Uterus (tissue), 4 donors: ENCODE data around the gene HS6ST1. TPM values are rescaled to one million over a fixed set of nuclear protein-coding genes. Genes with fewer than 3 reads are reported as not detected.

Experiments used
- DNase-seq, 2 donors: peaks; one replicate each; pipeline ENCODE4 v3.0.0-alpha.2; 2019 to 2020
- H3K27ac ChIP-seq, 2 donors: fragments of 200-600 bp; sonication (generic); 1 replicate in 1 of 2; 2 replicates in 1 of 2; pipeline ENCODE4 v1.5.1; 2016 to 2018
- H3K27me3 ChIP-seq, 2 donors: fragments of 200-600 bp; sonication (generic); one replicate each; pipeline ENCODE4 v1.5.1; 2018 to 2019; ENCODE audit warnings: control low read depth in 1 of 2
- H3K36me3 ChIP-seq, 2 donors: fragments of 200-600 bp; sonication (generic); one replicate each; pipeline ENCODE4 v1.5.1; 2019; ENCODE audit warnings: control low read depth in 1 of 2
- H3K4me1 ChIP-seq, 2 donors: fragments of 200-600 bp; sonication (generic); one replicate each; pipeline ENCODE4 v1.5.1; 2018 to 2019; ENCODE audit warnings: control low read depth in 1 of 2
- H3K4me3 ChIP-seq, 2 donors: fragments of 200-600 bp; sonication (generic); 1 replicate in 1 of 2; 2 replicates in 1 of 2; pipeline ENCODE4 v1.5.1; 2018 to 2019; ENCODE audit warnings: mild to moderate bottlenecking in 1 of 2
- H3K9me3 ChIP-seq, 2 donors: fragments of 200-600 bp; sonication (generic); one replicate each; pipeline ENCODE4 v1.5.1; 2019; ENCODE audit warnings: control low read depth in 1 of 2
- CTCF ChIP-seq, 4 experiments: fragments of 200-600 bp in 2 of 4; fragments of 450-650 bp in 2 of 4; sonication (generic) in 2 of 4; IDR thresholded peaks; one replicate each; pipeline ENCODE4 v1.5.1; 2016 to 2019; ENCODE audit warnings: antibody characterized with exemption in 4 of 4, mild to moderate bottlenecking in 2 of 4, moderate library complexity in 1 of 4
- POLR2A ChIP-seq, 2 donors: fragments of 450-650 bp; IDR thresholded peaks; one replicate each; pipeline ENCODE4 v1.6.1; 2016; ENCODE audit warnings: antibody characterized with exemption in 2 of 2, mild to moderate bottlenecking in 1 of 2, moderate library complexity in 1 of 2
- intact Hi-C: fragments of 100-400 bp; cut with DNase I; formaldehyde crosslinking; loops from one replicate; pipeline ENCODE4 v1.15.1; 2023; ENCODE audit warnings: low total_unique reads
- total RNA-seq, 4 donors: library from RNA; depleted of rRNA in 3 of 4; stranded (reverse); fragments of >200 nt in 3 of 4; gene quantifications; one replicate each; pipeline versions ENCODE4 v1.1.0 to v1.2.4, GENCODE V29; 2014 to 2023
- donor health status: DM: yes; HTN: yes; CAD: no.

HS6ST1 gene
- total RNA-seq, 4 donors from 2014 or later: 22.7 to 198 (median 37.4) TPM

DNA sequence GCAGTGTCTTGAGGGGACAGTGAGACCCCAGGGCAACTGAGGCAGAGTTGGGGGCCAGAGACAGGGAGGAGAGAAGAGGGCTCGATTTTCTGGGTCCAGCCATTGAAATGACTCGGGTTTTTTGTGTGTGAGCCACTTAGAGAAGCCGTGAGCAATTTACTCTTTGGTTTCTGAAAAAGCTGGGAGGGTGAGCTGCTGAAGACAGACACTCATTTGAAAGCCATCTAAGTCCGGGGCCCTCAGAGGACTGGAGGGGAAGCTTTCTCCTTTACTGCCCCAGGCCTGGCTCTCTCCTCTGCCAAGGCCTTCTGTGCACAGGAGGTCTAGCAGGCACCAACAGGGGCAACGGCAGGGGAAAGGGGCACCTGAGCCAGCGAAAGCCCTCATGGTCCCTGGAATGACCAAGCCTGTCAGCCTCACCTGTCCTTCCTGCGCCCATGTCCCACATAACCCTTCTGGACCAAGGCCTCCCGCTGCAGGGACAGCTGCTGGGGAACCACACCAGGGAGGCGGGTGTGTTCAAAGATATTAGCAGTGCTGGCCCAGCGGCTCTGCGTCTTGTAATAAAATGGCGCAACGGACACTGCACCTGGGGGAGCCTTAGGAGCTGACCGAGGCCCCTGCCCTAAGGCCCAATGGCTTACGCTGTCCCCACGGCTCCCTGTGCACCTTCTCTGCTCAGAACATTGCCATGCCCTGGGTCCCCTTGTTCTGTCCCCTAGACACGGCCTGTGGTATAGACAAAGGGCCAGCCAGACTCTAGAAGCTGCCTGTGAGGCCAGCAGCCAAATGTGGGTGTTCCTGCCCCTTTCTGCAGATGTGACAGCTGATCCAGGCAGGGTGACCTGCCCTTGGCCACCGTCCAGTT is 45.8 kb downstream of the HS6ST1 start:
- TF ChIP-seq POLR2A (IDR thresholded peaks at IDR 0.05): no peak
- TF ChIP-seq CTCF (IDR thresholded peaks at IDR 0.05): no peak
- H3K27me3 ChIP-seq: no peaks in the 10 kb centered on the region
- H3K4me3 ChIP-seq: no peak overlapping the region
- no peaks in the 10 kb centered on the region for H3K4me1 ChIP-seq
- intact Hi-C loops: no loop called here
- H3K27ac ChIP-seq: no peak overlapping the region
- H3K36me3 ChIP-seq: no peaks in the 10 kb centered on the region
- no peaks in the 10 kb centered on the region for H3K9me3 ChIP-seq
- no peak for DNase-seq

DNA sequence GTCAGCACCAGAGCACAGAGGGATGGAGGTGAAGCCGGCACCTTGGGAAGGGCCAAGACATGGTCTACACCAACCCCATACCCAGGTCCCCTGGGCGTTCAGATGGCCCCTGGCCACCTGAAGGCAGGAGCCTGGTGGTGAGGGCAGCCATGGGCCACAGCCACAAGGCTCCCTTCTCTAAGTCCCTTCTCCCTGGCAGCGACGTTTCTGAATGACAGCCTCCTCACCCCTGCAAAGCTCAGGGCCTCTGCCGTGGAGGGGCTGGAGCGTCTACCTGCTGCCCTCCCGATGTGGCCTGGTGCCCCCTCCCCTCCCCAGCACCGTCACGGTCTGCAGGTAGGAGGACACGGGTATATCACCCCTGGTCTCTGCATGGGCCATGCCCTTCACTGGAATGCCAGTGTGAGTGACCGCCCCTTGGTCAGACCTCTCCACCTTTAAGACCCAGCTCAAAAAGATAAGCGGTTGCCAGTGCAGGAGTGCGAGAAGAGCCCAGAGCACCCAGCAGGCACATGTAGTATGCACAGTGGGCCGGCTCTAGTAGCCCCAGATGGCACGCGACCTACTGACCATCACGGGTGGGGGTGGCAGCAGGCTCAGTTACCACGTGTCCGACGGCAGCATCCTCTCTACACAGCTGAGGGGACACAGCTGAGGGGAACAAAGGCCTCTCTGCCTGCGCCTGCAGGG is 46.6 kb downstream of the HS6ST1 start:
- no peak for TF ChIP-seq CTCF (IDR thresholded peaks at IDR 0.05)
- no peak for TF ChIP-seq POLR2A (IDR thresholded peaks at IDR 0.05)
- DNase-seq: no peak
- no peak overlapping the region for H3K4me3 ChIP-seq
- intact Hi-C loops: no loop called here
- no peaks in the 10 kb centered on the region for H3K9me3 ChIP-seq
- no peaks in the 10 kb centered on the region for H3K4me1 ChIP-seq
- H3K27ac ChIP-seq: no peak overlapping the region
- H3K27me3 ChIP-seq: no peaks in the 10 kb centered on the region
- no peaks in the 10 kb centered on the region for H3K36me3 ChIP-seq

GRCh38 chr2:128271597-128271910 is 47.1 kb downstream of the HS6ST1 start:
- no peak for TF ChIP-seq CTCF (IDR thresholded peaks at IDR 0.05)
- no peak for TF ChIP-seq POLR2A (IDR thresholded peaks at IDR 0.05)
- no peaks in the 10 kb centered on the region for H3K36me3 ChIP-seq
- DNase-seq: no peak
- no peak overlapping the region for H3K27ac ChIP-seq
- no peaks in the 10 kb centered on the region for H3K27me3 ChIP-seq
- intact Hi-C loops: no loop called here
- H3K4me3 ChIP-seq: no peak overlapping the region
- H3K9me3 ChIP-seq: no peaks in the 10 kb centered on the region
- no peaks in the 10 kb centered on the region for H3K4me1 ChIP-seq

- TF ChIP-seq CTCF (IDR thresholded peaks at IDR 0.05) (no peak), POLR2A (IDR thresholded peaks at IDR 0.05) (no peak)
- DNase-seq: no peak
- no peak overlapping the region for H3K4me3 ChIP-seq
- intact Hi-C loops: no loop called here
- no peaks in the 10 kb centered on the region for H3K36me3 ChIP-seq
- no peaks in the 10 kb centered on the region for H3K9me3 ChIP-seq
- H3K4me1 ChIP-seq: no peaks in the 10 kb centered on the region
- H3K27me3 ChIP-seq: no peaks in the 10 kb centered on the region
- no peak overlapping the region for H3K27ac ChIP-seq
These were observed 47.7 kb downstream of the HS6ST1 start for GRCh38 chr2:128270672-128271596.
